ENCODE results near the gene BAIAP2. TPM values are rescaled to one million over a fixed set of nuclear protein-coding genes. Genes with fewer than 3 reads are reported as not detected.
"Not testable (repeated sequence)": the region's sequence is repeated elsewhere in the genome, so short reads cannot be mapped to it uniquely, and the experiment has no call there.

The BAIAP2 gene
- total RNA-seq, 1 donor from 2014 or later, result 48.7 TPM

- H3K27me3 ChIP-seq (ENCODE audit: control insufficient read depth, insufficient read depth, low read length), result peaks cover 20% of the 10 kb centered on the region
- H3K4me3 ChIP-seq (ENCODE audit: low read depth, low read length), result no peak overlapping the region
- no peaks in the 10 kb centered on the region for H3K36me3 ChIP-seq (ENCODE audit: control insufficient read depth, insufficient read depth, low read length)
- DNase-seq (ENCODE audit: low read depth) (no peak), FAIRE-seq (no peak)
- no peak for TF ChIP-seq CTCF (IDR thresholded peaks at IDR 0.05; ENCODE audit: insufficient read depth, low read length, severe bottlenecking)
These were observed 6.5 kb upstream of the BAIAP2 start for GRCh38 chr17:81028506-81028858.

- DNase-seq (ENCODE audit: low read depth), result no peak
- no peak overlapping the region for H3K4me3 ChIP-seq (ENCODE audit: low read depth, low read length)
- H3K36me3 ChIP-seq (ENCODE audit: control insufficient read depth, insufficient read depth, low read length), result no peaks in the 10 kb centered on the region
- FAIRE-seq, result no peak
- peaks cover 18% of the 10 kb centered on the region for H3K27me3 ChIP-seq (ENCODE audit: control insufficient read depth, insufficient read depth, low read length)
- TF ChIP-seq CTCF (IDR thresholded peaks at IDR 0.05; ENCODE audit: insufficient read depth, low read length, severe bottlenecking), result no peak
These were observed 5.1 kb upstream of the BAIAP2 start for GRCh38 chr17:81029859-81030258.

GRCh38 chr17:81030312-81030711 lies 4.6 kb upstream of the BAIAP2 start:
- H3K36me3 ChIP-seq (ENCODE audit: control insufficient read depth, insufficient read depth, low read length); DNase-seq (ENCODE audit: low read depth); H3K4me3 ChIP-seq (ENCODE audit: low read depth, low read length); FAIRE-seq: not testable (repeated sequence)
- H3K27me3 ChIP-seq (ENCODE audit: control insufficient read depth, insufficient read depth, low read length), result peaks cover 18% of the 10 kb centered on the region

GRCh38 chr17:81030741-81031565 lies 4.0 kb upstream of the BAIAP2 start:
- Histone ChIP-seq H3K36me3 (ENCODE audit: control insufficient read depth, insufficient read depth, low read length) (peaks cover 1% of the 10 kb centered on the region), H3K4me3 (ENCODE audit: low read depth, low read length) (no peak overlapping the region), H3K27me3 (ENCODE audit: control insufficient read depth, insufficient read depth, low read length) (peaks cover 16% of the 10 kb centered on the region)
- no peak for DNase-seq (ENCODE audit: low read depth)
- FAIRE-seq, result no peak
- no peak for TF ChIP-seq CTCF (IDR thresholded peaks at IDR 0.05; ENCODE audit: insufficient read depth, low read length, severe bottlenecking)

- DNase-seq (ENCODE audit: low read depth), result no peak
- FAIRE-seq, result no peak
- peaks cover 2% of the 10 kb centered on the region for H3K36me3 ChIP-seq (ENCODE audit: control insufficient read depth, insufficient read depth, low read length)
- no peak overlapping the region for H3K4me3 ChIP-seq (ENCODE audit: low read depth, low read length)
- no peak for TF ChIP-seq CTCF (IDR thresholded peaks at IDR 0.05; ENCODE audit: insufficient read depth, low read length, severe bottlenecking)
- peaks cover 7% of the 10 kb centered on the region for H3K27me3 ChIP-seq (ENCODE audit: control insufficient read depth, insufficient read depth, low read length)
These were observed 3.1 kb upstream of the BAIAP2 start for GRCh38 chr17:81031566-81032550.

Measured in bronchial epithelial cell (primary cell).